ENCODE results near the gene PPIL1.

PPIL1 gene

GRCh38 chr6:36875250-36875633, 639 bp upstream of the PPIL1 start:
- Histone ChIP-seq H3K79me2 (ENCODE audit: low read length) (peaks cover 29% of the 10 kb centered on the region), H2AFZ (ENCODE audit: low read length) (peak overlapping the region; percentile 95), H3K4me1 (ENCODE audit: low read length) (peaks cover 8% of the 10 kb centered on the region), H4K20me1 (ENCODE audit: insufficient read depth, low read length) (no peaks in the 10 kb centered on the region), H3K9ac (ENCODE audit: low read length) (peak overlapping the region; percentile 89), H3K36me3 (replicated peaks; ENCODE audit: insufficient read depth, low read length) (no peaks in the 10 kb centered on the region), H3F3A (ENCODE audit: insufficient read depth, low read length) (no peaks in the 10 kb centered on the region), H3K4me2 (ENCODE audit: low read depth, low read length) (peak overlapping the region; percentile 83), H3K4me3 (ENCODE audit: low read length) (peak overlapping the region; percentile 76), H3K27ac (ENCODE audit: low read length) (no peak overlapping the region), H3K9me3 (replicated peaks; ENCODE audit: insufficient read depth, low read length) (no peaks in the 10 kb centered on the region), H3K9me2 (replicated peaks; ENCODE audit: insufficient read depth, low read length) (no peaks in the 10 kb centered on the region), H3K27me3 (replicated peaks; ENCODE audit: insufficient read depth, low read length) (no peaks in the 10 kb centered on the region)
- DNase-seq: no peak
- TF ChIP-seq CTCF (IDR thresholded peaks at IDR 0.05; ENCODE audit: low read length) (no peak), EZH2phosphoT487 (IDR thresholded peaks at IDR 0.05; ENCODE audit: low read length) (no peak), EZH2 (optimal IDR thresholded peaks at IDR 0.05; ENCODE audit: low read depth, low read length) (no peak)

- peak overlapping the region; percentile 89 for H3K9ac ChIP-seq (ENCODE audit: low read length)
- peak overlapping the region; percentile 95 for H2AFZ ChIP-seq (ENCODE audit: low read length)
- H3K4me1 ChIP-seq (ENCODE audit: low read length): peaks cover 8% of the 10 kb centered on the region
- no peaks in the 10 kb centered on the region for H4K20me1 ChIP-seq (ENCODE audit: insufficient read depth, low read length)
- H3K9me2 ChIP-seq (replicated peaks; ENCODE audit: insufficient read depth, low read length): no peaks in the 10 kb centered on the region
- H3K4me3 ChIP-seq (ENCODE audit: low read length): peak overlapping the region; percentile 76
- peak; percentile 32 for DNase-seq
- H3K27ac ChIP-seq (ENCODE audit: low read length): peak overlapping the region; percentile 54; the same call in 1 of the 2 replicates
- no peaks in the 10 kb centered on the region for H3K27me3 ChIP-seq (replicated peaks; ENCODE audit: insufficient read depth, low read length)
- peak; percentile 39; the same call in 1 of the 2 replicates for TF ChIP-seq CTCF (IDR thresholded peaks at IDR 0.05; ENCODE audit: low read length)
- TF ChIP-seq EZH2 (optimal IDR thresholded peaks at IDR 0.05; ENCODE audit: low read depth, low read length): no peak
- no peaks in the 10 kb centered on the region for H3F3A ChIP-seq (ENCODE audit: insufficient read depth, low read length)
- no peaks in the 10 kb centered on the region for H3K9me3 ChIP-seq (replicated peaks; ENCODE audit: insufficient read depth, low read length)
- peaks cover 37% of the 10 kb centered on the region for H3K79me2 ChIP-seq (ENCODE audit: low read length)
- H3K4me2 ChIP-seq (ENCODE audit: low read depth, low read length): peak overlapping the region; percentile 83
- H3K36me3 ChIP-seq (replicated peaks; ENCODE audit: insufficient read depth, low read length): no peaks in the 10 kb centered on the region
These were observed 776 bp downstream of the PPIL1 start for GRCh38 chr6:36873612-36874442.

- peak overlapping the region; percentile 83 for H3K4me2 ChIP-seq (ENCODE audit: low read depth, low read length)
- no peaks in the 10 kb centered on the region for H3K9me2 ChIP-seq (replicated peaks; ENCODE audit: insufficient read depth, low read length)
- no peaks in the 10 kb centered on the region for H3K27me3 ChIP-seq (replicated peaks; ENCODE audit: insufficient read depth, low read length)
- H3F3A ChIP-seq (ENCODE audit: insufficient read depth, low read length): no peaks in the 10 kb centered on the region
- H2AFZ ChIP-seq (ENCODE audit: low read length): no peak overlapping the region
- no peaks in the 10 kb centered on the region for H4K20me1 ChIP-seq (ENCODE audit: insufficient read depth, low read length)
- H3K4me1 ChIP-seq (ENCODE audit: low read length): peaks cover 8% of the 10 kb centered on the region
- no peak overlapping the region for H3K27ac ChIP-seq (ENCODE audit: low read length)
- H3K4me3 ChIP-seq (ENCODE audit: low read length): peak overlapping the region; percentile 76; the same call in 1 of the 2 replicates
- H3K79me2 ChIP-seq (ENCODE audit: low read length): peaks cover 42% of the 10 kb centered on the region
- TF ChIP-seq EZH2phosphoT487 (IDR thresholded peaks at IDR 0.05; ENCODE audit: low read length): no peak
- no peaks in the 10 kb centered on the region for H3K9me3 ChIP-seq (replicated peaks; ENCODE audit: insufficient read depth, low read length)
- no peak for DNase-seq
- no peaks in the 10 kb centered on the region for H3K36me3 ChIP-seq (replicated peaks; ENCODE audit: insufficient read depth, low read length)
- H3K9ac ChIP-seq (ENCODE audit: low read length): no peak overlapping the region; the same call in 1 of the 2 replicates
These were observed 1.5 kb downstream of the PPIL1 start for GRCh38 chr6:36873115-36873514.

GRCh38 chr6:36871686-36872085, 2.9 kb downstream of the PPIL1 start:
- Histone ChIP-seq H3K4me2 (ENCODE audit: low read depth, low read length) (no peak overlapping the region), H3K27ac (ENCODE audit: low read length) (no peak overlapping the region), H3K4me3 (ENCODE audit: low read length) (no peak overlapping the region), H4K20me1 (ENCODE audit: insufficient read depth, low read length) (no peaks in the 10 kb centered on the region), H3K9me2 (replicated peaks; ENCODE audit: insufficient read depth, low read length) (no peaks in the 10 kb centered on the region), H3F3A (ENCODE audit: insufficient read depth, low read length) (no peaks in the 10 kb centered on the region), H2AFZ (ENCODE audit: low read length) (no peak overlapping the region), H3K9me3 (replicated peaks; ENCODE audit: insufficient read depth, low read length) (no peaks in the 10 kb centered on the region), H3K27me3 (replicated peaks; ENCODE audit: insufficient read depth, low read length) (no peaks in the 10 kb centered on the region), H3K79me2 (ENCODE audit: low read length) (peaks cover 57% of the 10 kb centered on the region), H3K36me3 (replicated peaks; ENCODE audit: insufficient read depth, low read length) (no peaks in the 10 kb centered on the region), H3K9ac (ENCODE audit: low read length) (no peak overlapping the region), H3K4me1 (ENCODE audit: low read length) (peaks cover 8% of the 10 kb centered on the region)
- no peak for DNase-seq
- TF ChIP-seq CTCF (IDR thresholded peaks at IDR 0.05; ENCODE audit: low read length): no peak
- no peak for TF ChIP-seq EZH2phosphoT487 (IDR thresholded peaks at IDR 0.05; ENCODE audit: low read length)
- TF ChIP-seq EZH2 (optimal IDR thresholded peaks at IDR 0.05; ENCODE audit: low read depth, low read length): no peak

Measured in MM.1S (cell line).